Neural crest cell (in vitro differentiated cells): Measurements from ENCODE around the gene FRK. TPM values are rescaled to one million over a fixed set of nuclear protein-coding genes. Genes with fewer than 3 reads are reported as not detected.

Source experiments
- DNase-seq: peaks from one replicate; pipeline ENCODE4 v3.0.0; 2021; ENCODE audit warnings: low read depth, mixed read lengths, low spot score
- H3K27ac Mint-ChIP-seq: one replicate; pipeline ENCODE4 v1.8.0; 2021; ENCODE audit warnings: mild to moderate bottlenecking, mixed read lengths; ENCODE audit not compliant: unreplicated experiment
- H3K27me3 Mint-ChIP-seq: 2 replicates; pipeline ENCODE4 v1.8.0; 2021; ENCODE audit warnings: low read depth, mild to moderate bottlenecking, mixed read lengths
- H3K36me3 Mint-ChIP-seq: 2 replicates; pipeline ENCODE4 v1.8.0; 2021; ENCODE audit warnings: low read depth, mild to moderate bottlenecking, mixed read lengths
- H3K4me1 Mint-ChIP-seq: 2 replicates; pipeline ENCODE4 v1.8.0; 2021; ENCODE audit warnings: mixed read lengths
- H3K4me3 Mint-ChIP-seq: one replicate; pipeline ENCODE4 v1.8.0; 2021; ENCODE audit warnings: mild to moderate bottlenecking, mixed read lengths
- H3K9me3 Mint-ChIP-seq: 2 replicates; pipeline ENCODE4 v1.8.0; 2021; ENCODE audit warnings: mixed read lengths
- long read RNA-seq: library from polyadenylated mRNA; unstranded; transcript quantifications from one replicate; pipeline ENCODE4 v2.0.0, GENCODE V29; 2020
- total RNA-seq: library from RNA; stranded (reverse); gene quantifications from 2 replicates; pipeline ENCODE4 v1.2.1, GENCODE V29; 2021
- TF ChIP-seq, protein P1 (sequence below): fragments of 200-600 bp; sonication (generic); conservative IDR thresholded peaks from 2 replicates; pipeline ENCODE4 v1.5.0; 2021; ENCODE audit warnings: antibody characterized with exemption, mild to moderate bottlenecking

Gene FRK, protein sequence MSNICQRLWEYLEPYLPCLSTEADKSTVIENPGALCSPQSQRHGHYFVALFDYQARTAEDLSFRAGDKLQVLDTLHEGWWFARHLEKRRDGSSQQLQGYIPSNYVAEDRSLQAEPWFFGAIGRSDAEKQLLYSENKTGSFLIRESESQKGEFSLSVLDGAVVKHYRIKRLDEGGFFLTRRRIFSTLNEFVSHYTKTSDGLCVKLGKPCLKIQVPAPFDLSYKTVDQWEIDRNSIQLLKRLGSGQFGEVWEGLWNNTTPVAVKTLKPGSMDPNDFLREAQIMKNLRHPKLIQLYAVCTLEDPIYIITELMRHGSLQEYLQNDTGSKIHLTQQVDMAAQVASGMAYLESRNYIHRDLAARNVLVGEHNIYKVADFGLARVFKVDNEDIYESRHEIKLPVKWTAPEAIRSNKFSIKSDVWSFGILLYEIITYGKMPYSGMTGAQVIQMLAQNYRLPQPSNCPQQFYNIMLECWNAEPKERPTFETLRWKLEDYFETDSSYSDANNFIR
- total RNA-seq: 0.11 and 0.12 TPM in 2 replicates
- long read RNA-seq, partial matches to known transcripts: 0 of 1 reads
- long read RNA-seq, other reads (novel, unspliced or antisense): 1 of 1 reads

DNA sequence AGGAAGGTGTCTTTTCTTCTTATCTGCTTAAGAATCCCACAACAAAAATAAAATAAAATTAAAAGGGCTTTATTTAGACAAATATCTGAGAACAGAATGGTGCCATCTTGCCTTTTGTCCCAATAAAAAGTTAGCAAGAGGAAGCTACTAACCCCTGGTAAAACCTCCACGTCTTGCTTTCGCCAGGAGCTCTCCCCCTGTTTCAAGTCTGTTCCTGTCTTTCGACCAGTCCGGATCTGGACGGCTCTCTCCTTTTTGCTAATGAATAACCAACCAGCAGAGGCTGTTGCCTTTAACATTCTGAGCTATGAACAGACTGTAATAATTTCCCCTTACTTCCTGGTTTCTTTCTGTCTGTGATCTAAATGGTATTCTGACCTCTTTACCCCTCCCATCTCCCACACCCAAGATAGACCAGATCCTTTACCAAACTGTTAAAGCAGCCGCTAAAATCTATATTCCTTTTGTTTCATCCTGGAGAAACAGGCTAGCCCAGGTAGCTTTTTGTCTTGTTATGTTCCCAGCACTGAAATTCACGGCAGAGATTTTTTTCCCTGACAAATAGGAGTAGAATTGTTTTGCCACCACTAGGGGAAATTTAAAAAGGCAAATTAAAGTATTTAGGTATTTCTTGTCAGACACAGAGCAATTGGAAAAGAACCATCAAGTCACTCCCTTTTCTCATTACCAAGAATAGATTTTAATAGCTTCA is at the start of gene FRK:
Gene FRK (minus strand): TSS at position 320 of the 712 bp plus-strand sequence. CDS start 580 bp downstream, outside the sequence.
- H3K4me1 Mint-ChIP-seq: no peaks in the 10 kb centered on the region
- H3K9me3 Mint-ChIP-seq: no peaks in the 10 kb centered on the region
- no peak for DNase-seq
- H3K36me3 Mint-ChIP-seq: no peaks in the 10 kb centered on the region
- H3K27me3 Mint-ChIP-seq: no peaks in the 10 kb centered on the region
- TF ChIP-seq, protein P1, sequence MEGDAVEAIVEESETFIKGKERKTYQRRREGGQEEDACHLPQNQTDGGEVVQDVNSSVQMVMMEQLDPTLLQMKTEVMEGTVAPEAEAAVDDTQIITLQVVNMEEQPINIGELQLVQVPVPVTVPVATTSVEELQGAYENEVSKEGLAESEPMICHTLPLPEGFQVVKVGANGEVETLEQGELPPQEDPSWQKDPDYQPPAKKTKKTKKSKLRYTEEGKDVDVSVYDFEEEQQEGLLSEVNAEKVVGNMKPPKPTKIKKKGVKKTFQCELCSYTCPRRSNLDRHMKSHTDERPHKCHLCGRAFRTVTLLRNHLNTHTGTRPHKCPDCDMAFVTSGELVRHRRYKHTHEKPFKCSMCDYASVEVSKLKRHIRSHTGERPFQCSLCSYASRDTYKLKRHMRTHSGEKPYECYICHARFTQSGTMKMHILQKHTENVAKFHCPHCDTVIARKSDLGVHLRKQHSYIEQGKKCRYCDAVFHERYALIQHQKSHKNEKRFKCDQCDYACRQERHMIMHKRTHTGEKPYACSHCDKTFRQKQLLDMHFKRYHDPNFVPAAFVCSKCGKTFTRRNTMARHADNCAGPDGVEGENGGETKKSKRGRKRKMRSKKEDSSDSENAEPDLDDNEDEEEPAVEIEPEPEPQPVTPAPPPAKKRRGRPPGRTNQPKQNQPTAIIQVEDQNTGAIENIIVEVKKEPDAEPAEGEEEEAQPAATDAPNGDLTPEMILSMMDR: peak; percentile 63
- H3K4me3 Mint-ChIP-seq: no peak within 1 kb of the TSS
- H3K27ac Mint-ChIP-seq: no peak within 1 kb of the TSS

DNA sequence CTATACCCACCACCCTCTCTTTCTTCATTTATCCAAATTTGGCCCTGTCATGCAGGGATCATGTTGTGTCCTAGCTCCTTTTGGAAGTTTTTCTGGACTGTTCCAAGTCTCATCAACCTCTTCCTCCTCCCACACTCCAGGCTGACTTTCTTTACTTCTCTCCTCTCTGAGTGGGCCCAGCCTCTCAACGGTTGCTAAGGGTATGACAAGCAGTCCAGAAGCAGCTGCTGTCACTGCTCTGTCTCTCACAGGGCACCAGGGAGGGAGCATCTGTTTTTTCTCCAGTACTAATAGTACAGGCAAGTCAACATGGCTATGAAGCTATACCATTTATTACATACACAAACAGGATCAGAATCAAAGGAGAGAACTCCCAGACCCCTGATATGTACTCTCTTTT is 48.1 kb upstream of the FRK start:
- TF ChIP-seq, protein P1: no peak
- H3K4me1 Mint-ChIP-seq: peaks cover 4% of the 10 kb centered on the region
- no peaks in the 10 kb centered on the region for H3K9me3 Mint-ChIP-seq
- no peak overlapping the region for H3K4me3 Mint-ChIP-seq
- no peaks in the 10 kb centered on the region for H3K36me3 Mint-ChIP-seq
- H3K27ac Mint-ChIP-seq: no peak overlapping the region
- no peaks in the 10 kb centered on the region for H3K27me3 Mint-ChIP-seq
- DNase-seq: no peak

DNA sequence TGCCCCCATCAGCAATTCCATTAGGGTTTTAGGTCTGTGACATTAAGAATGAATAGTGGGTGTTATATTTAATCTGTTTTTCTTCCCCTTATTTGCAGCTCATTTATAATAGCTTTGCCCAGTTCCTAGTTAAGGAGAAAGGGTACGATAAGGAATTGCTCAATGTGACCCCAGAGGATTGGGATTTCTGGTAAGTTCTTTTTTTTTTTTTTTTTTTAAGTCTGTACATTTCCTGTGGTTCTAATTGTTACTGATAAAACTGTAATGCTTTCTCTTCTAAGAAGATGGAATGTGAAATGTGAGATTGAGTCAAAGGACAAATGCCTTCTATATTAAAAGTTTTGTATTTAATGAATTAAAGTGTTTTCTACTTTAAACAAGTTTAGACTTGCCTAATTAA is 45.5 kb upstream of the FRK start:
- H3K36me3 Mint-ChIP-seq: no peaks in the 10 kb centered on the region
- H3K27ac Mint-ChIP-seq: no peak overlapping the region
- TF ChIP-seq, protein P1: no peak
- no peak overlapping the region for H3K4me3 Mint-ChIP-seq
- DNase-seq: no peak
- H3K9me3 Mint-ChIP-seq: no peaks in the 10 kb centered on the region
- H3K27me3 Mint-ChIP-seq: no peaks in the 10 kb centered on the region
- H3K4me1 Mint-ChIP-seq: peaks cover 18% of the 10 kb centered on the region

DNA sequence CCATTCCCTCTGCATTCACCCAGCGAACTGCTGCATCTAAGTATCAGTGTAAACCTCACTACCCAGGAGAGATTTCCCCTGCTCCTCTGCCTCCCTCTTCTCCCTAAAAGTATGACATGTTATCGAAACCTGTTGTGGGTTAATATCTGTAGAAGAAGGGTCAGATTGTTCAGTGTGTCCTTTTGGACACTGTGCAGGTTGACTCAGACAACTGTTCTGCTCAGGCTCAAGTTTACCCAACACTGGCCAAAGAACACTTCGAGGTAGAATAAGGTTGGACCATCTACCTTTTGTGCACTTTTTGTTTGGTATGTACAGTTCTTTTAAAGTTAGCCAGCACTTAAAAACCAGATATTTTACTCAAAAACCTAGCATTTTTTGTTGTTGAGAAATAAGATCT is 44.6 kb upstream of the FRK start:
- Mint-ChIP-seq H3K27me3 (no peaks in the 10 kb centered on the region), H3K9me3 (no peaks in the 10 kb centered on the region), H3K36me3 (no peaks in the 10 kb centered on the region), H3K4me1 (peaks cover 21% of the 10 kb centered on the region), H3K4me3 (no peak overlapping the region), H3K27ac (no peak overlapping the region)
- no peak for DNase-seq
- TF ChIP-seq, protein P1: no peak

DNA sequence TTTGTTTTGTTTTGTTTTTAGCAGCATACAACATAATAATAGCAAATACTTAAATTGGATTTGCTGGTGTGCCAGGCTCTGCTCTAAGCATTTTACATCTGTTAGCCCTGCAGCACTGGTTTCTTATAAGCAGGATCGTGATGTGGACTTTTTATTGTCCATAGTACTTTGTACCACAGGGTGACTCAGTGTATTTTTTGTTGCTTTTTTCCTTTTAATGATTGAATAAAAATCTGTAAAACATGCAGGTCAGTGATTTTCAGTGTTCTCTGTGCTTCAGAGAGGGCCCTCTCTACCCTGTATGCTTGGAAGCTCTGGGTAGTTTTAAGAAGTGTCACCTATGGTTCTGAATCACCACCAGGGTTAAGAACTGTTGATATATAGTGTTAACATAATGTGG is 43.9 kb upstream of the FRK start:
- Mint-ChIP-seq H3K4me1 (peaks cover 24% of the 10 kb centered on the region), H3K4me3 (peak overlapping the region; percentile 8), H3K27me3 (no peaks in the 10 kb centered on the region), H3K9me3 (no peaks in the 10 kb centered on the region), H3K27ac (no peak overlapping the region), H3K36me3 (no peaks in the 10 kb centered on the region)
- TF ChIP-seq, protein P1: no peak
- DNase-seq: no peak
